A549 treated with Hydrocortisone at 1 μM for 4 hours (cell line): ENCODE data around the gene ZNF343. TPM values are rescaled to one million over a fixed set of nuclear protein-coding genes. Genes with fewer than 3 reads are reported as not detected.

Experiments used
- total RNA-seq: library from RNA; stranded (reverse); fragments of 200-300 nt; extraction: Qiagen RNA extraction; gene quantifications from 5 replicates; pipeline ENCODE4 v1.2.3, GENCODE V29; 2022

The ZNF343 gene
- total RNA-seq, result 12.2 to 18.7 TPM (median 12.8 TPM) in 5 replicates

DNA sequence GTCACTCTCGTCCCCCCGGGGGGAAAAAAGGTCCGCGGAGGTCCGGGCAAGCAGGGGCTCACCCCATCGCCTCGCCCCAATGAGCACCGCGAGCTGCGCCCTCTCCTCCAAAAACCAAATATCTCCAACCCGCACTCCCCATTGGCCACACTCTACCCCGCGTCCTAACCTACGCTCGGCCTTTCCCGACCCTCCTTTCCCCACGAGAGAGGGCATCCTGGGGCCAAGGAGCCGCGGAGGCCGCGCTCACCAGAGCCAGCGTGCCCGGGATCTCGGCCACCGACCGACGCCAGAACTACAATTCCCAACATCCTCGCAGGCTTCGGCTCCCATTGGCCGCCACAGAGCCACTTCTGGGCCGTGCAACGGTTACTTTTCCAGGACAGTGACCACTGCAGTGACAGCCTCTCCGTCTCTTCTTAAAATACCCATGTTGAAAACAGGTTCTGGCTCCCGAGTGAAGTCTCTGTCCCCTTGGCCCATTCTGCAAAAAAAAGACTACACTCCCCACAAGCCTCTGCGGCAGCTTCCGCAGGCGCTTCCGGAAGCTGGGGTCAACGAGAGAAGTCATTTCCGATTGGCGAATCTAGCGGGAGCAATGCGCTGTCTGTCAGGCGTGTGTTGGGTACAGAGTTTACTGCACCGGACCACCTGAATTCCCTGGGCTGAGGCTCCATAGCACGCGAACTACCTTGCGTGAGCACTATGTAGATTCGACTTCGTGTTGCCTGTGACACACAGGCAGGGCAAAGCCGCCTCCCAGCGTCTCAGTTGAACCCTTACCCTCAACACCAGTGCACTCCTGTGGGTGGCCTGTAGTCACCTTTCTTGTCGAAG lies at the start of gene ZNF343:
TSS of gene ZNF343 (minus strand) at position 285 of the 837 bp plus-strand sequence. CDS start 15,020 bp downstream, outside the sequence.

DNA sequence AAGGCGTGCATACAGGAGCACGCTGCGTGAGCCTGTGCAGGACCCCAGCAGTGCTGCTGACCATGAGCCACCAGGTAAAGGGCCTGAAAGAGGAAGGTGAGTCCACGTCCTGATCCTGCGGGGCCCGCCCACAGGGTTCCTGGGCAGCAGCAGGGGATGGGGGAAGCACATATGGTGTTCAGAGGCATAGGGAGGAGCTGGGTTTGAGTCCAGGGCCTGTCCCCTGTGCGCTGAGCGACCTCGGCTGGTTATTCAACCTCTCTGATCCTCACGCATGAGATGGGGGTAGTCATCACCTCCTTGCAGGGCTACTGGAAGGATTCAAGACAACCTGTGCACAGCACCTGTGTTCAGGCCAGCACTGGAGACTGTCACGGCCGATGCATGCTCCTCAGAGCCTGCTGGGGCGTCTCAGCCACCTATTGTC lies 27.9 kb upstream of the ZNF343 start, which contains the start of gene TMC2:
TSS of gene TMC2 (plus strand) at position 14 of the 427 bp plus-strand sequence. CDS start at position 63, 49 bp downstream.

DNA sequence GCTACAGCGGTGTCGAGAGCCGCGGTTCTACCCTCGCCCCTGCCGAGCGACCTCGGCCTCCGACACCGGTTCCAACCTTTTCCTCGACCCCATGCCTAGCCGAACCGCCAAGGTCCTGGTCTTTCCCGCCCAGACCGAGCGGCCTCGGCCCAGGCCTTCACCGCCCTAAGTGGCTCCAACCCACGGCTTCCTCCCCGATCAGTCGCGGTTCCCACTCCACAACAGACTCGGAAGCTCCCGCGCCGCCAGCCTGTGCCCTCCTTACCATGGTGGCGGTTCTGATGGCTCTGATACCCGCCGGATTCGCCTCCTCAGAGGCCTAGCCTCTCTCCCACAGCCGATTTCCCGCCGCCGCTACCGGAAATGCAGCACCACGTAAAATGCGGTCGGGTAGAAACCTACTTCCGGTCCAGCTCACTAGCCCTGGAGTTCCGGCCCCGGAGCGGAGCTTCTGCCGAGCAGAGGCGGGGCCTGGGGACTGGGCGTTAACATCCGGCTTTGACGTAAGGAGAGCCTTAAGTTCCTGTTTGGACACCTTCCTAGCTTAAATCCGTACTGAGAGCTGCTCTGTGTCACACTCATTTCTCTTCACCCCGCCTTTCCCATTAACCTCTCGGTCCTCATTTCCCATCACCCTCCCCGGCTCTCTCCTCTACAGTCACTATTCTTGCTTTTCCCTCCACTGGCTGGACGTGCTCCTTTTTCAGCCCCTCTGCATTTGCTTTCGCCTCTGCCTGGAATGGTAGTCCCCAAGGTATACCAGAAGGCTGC lies 38.1 kb downstream of the ZNF343 start, which contains the start of gene SNRPB:
TSS of gene SNRPB (minus strand) at position 367 of the 771 bp plus-strand sequence. CDS start at position 268, 99 bp downstream.

Other genes with a start within 250 kb of the ZNF343 start
- gene TGM3, start 212.9 kb downstream of the ZNF343 start, total RNA-seq, result 0.06 to 0.12 TPM (median 0.07 TPM) in 4 of 5 replicates, not detected in the other
- not detected in 5 replicates for gene TGM6, start 128.0 kb downstream of the ZNF343 start, total RNA-seq
- 820 to 1,074 TPM (median 988 TPM) in 5 replicates for gene SNRPB, start 38.1 kb downstream of the ZNF343 start, total RNA-seq
- gene TMC2, start 27.7 kb upstream of the ZNF343 start, total RNA-seq, result not detected in 5 replicates
- gene NOP56, start 143.7 kb upstream of the ZNF343 start, total RNA-seq, result 545 to 647 TPM (median 584 TPM) in 5 replicates
- gene IDH3B, start 155.3 kb upstream of the ZNF343 start, total RNA-seq, result 127 to 136 TPM (median 133 TPM) in 5 replicates
- gene EBF4, start 183.9 kb upstream of the ZNF343 start, total RNA-seq, result 2.2 to 5.1 TPM (median 2.7 TPM) in 5 replicates